ENCODE results near the gene PHF11. TPM values are rescaled to one million over a fixed set of nuclear protein-coding genes. Genes with fewer than 3 reads are reported as not detected.

Gene PHF11
- total RNA-seq, 1 experiment from 2014 or later = 15.7 TPM

DNA sequence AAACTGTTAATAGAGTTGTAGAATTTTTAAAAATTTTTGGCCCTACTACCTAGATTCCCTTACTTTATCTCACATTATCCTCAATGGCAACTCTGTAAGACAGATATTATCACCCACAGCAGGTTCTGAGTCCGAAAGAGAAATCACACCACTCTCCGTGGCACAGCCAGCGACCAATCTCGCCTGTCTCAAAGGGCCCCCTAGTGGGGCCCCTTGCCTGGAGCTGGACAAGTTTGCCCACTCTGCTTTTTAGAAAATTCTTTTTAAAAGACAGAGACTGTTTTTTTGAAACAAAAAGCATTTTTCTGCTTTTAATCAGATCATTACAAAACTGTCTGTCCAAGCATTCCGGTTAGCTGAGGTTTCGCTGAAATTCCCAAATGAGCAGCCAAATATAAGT is 21.7 kb downstream of the PHF11 start:
- Histone ChIP-seq H3K27me3 (ENCODE audit: control insufficient read depth, insufficient read depth, low read length) (no peaks in the 10 kb centered on the region), H3K27ac (ENCODE audit: low read length) (no peak overlapping the region), H3K9me3 (ENCODE audit: control insufficient read depth, insufficient read depth, low read depth, low read length) (no peaks in the 10 kb centered on the region), H3K36me3 (ENCODE audit: control insufficient read depth, insufficient read depth, low read length) (no peaks in the 10 kb centered on the region), H3K4me1 (ENCODE audit: control insufficient read depth, insufficient read depth, low read length) (no peaks in the 10 kb centered on the region), H3K4me3 (ENCODE audit: low read depth in 2 of 2, low read length in 2 of 2) (no peak overlapping the region)
- CTCF ChIA-PET = no interaction called here
- in situ Hi-C loops (cut with HindIII; ENCODE audit: low pct_unique_long_range_greater_than_20kb, low sequenced_read_pairs) = no loop called here
- ATAC-seq (no peak), DNase-seq (ENCODE audit: low read depth, low spot score) (no peak)
- POLR2A ChIA-PET = no interaction called here
- intact Hi-C loops (cut with micrococcal nuclease; ENCODE audit: unreplicated experiment) = no loop called here
- no TSS peak for BruUV-seq (replicated peaks)
- TF ChIP-seq, protein P1, sequence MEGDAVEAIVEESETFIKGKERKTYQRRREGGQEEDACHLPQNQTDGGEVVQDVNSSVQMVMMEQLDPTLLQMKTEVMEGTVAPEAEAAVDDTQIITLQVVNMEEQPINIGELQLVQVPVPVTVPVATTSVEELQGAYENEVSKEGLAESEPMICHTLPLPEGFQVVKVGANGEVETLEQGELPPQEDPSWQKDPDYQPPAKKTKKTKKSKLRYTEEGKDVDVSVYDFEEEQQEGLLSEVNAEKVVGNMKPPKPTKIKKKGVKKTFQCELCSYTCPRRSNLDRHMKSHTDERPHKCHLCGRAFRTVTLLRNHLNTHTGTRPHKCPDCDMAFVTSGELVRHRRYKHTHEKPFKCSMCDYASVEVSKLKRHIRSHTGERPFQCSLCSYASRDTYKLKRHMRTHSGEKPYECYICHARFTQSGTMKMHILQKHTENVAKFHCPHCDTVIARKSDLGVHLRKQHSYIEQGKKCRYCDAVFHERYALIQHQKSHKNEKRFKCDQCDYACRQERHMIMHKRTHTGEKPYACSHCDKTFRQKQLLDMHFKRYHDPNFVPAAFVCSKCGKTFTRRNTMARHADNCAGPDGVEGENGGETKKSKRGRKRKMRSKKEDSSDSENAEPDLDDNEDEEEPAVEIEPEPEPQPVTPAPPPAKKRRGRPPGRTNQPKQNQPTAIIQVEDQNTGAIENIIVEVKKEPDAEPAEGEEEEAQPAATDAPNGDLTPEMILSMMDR (IDR thresholded peaks at IDR 0.05) = peak; percentile 48
- TF ChIP-seq, protein P2, sequence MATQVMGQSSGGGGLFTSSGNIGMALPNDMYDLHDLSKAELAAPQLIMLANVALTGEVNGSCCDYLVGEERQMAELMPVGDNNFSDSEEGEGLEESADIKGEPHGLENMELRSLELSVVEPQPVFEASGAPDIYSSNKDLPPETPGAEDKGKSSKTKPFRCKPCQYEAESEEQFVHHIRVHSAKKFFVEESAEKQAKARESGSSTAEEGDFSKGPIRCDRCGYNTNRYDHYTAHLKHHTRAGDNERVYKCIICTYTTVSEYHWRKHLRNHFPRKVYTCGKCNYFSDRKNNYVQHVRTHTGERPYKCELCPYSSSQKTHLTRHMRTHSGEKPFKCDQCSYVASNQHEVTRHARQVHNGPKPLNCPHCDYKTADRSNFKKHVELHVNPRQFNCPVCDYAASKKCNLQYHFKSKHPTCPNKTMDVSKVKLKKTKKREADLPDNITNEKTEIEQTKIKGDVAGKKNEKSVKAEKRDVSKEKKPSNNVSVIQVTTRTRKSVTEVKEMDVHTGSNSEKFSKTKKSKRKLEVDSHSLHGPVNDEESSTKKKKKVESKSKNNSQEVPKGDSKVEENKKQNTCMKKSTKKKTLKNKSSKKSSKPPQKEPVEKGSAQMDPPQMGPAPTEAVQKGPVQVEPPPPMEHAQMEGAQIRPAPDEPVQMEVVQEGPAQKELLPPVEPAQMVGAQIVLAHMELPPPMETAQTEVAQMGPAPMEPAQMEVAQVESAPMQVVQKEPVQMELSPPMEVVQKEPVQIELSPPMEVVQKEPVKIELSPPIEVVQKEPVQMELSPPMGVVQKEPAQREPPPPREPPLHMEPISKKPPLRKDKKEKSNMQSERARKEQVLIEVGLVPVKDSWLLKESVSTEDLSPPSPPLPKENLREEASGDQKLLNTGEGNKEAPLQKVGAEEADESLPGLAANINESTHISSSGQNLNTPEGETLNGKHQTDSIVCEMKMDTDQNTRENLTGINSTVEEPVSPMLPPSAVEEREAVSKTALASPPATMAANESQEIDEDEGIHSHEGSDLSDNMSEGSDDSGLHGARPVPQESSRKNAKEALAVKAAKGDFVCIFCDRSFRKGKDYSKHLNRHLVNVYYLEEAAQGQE (IDR thresholded peaks at IDR 0.05; ENCODE audit: insufficient read depth in 1 of 2, low read depth in 2 of 2, low read length in 1 of 2) = no peak

DNA sequence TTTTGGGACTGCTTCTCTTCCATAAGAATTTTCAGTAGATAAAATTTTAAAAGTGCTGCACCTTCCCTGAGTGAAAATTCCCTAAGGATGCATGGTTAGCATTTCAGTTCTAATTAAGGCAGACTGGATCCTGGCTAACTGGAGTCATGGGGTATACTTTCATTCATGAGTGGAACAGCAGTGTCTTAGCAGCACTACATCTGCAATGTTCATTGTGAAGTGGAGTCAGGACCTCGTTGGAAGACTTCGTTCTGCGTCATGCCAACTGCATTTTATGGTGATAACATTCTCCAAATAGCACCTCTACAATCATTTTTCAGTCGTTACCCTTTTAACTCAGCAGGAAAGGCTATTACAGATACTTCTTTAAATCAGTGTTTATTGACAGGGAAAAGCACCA is 25.5 kb downstream of the PHF11 start:
- Histone ChIP-seq H3K27ac (ENCODE audit: low read length) (no peak overlapping the region), H3K27me3 (ENCODE audit: control insufficient read depth, insufficient read depth, low read length) (no peaks in the 10 kb centered on the region), H3K36me3 (ENCODE audit: control insufficient read depth, insufficient read depth, low read length) (no peaks in the 10 kb centered on the region), H3K9me3 (ENCODE audit: control insufficient read depth, insufficient read depth, low read depth, low read length) (no peaks in the 10 kb centered on the region), H3K4me3 (ENCODE audit: low read depth in 2 of 2, low read length in 2 of 2) (no peak overlapping the region), H3K4me1 (ENCODE audit: control insufficient read depth, insufficient read depth, low read length) (no peaks in the 10 kb centered on the region)
- ChIA-PET CTCF (no interaction called here), POLR2A (no interaction called here)
- ATAC-seq (no peak), DNase-seq (ENCODE audit: low read depth, low spot score) (no peak)
- no peak for TF ChIP-seq POLR2AphosphoS5 (IDR thresholded peaks at IDR 0.05; ENCODE audit: low read depth, low read length)
- TF ChIP-seq SIN3A (IDR thresholded peaks at IDR 0.05; ENCODE audit: borderline replicate concordance, insufficient read depth, low read depth, low read length) = no peak
- TF ChIP-seq, protein P2 (IDR thresholded peaks at IDR 0.05; ENCODE audit: insufficient read depth in 1 of 2, low read depth in 2 of 2, low read length in 1 of 2) = no peak
- TF ChIP-seq TCF7L2 (IDR thresholded peaks at IDR 0.05; ENCODE audit: low read depth, low read length) = no peak
- TF ChIP-seq, protein P1 (IDR thresholded peaks at IDR 0.05) = no peak
- intact Hi-C loops (cut with micrococcal nuclease; ENCODE audit: unreplicated experiment) = no loop called here
- no TSS peak for BruUV-seq (replicated peaks)
- in situ Hi-C loops (cut with HindIII; ENCODE audit: low pct_unique_long_range_greater_than_20kb, low sequenced_read_pairs) = no loop called here
